HTR-8/SVneo (cell line): Measurements from ENCODE around the gene KIAA1217.

Experiments
- DNase-seq: peaks from one replicate; pipeline ENCODE4 v3.0.0; 2011; ENCODE audit warnings: low spot score, mixed read lengths; ENCODE audit not compliant: insufficient read length
- FAIRE-seq: peaks from 2 replicates; lab custom pipeline; 2011; peaks lifted over from hg19 to GRCh38; lab: Jason Lieb, UNC

KIAA1217 gene

GRCh38 chr10:24451325-24451820 is 242.4 kb downstream of the KIAA1217 start:
- FAIRE-seq (peak; percentile 33), DNase-seq (no peak)

- FAIRE-seq = no peak
These were observed 243.1 kb downstream of the KIAA1217 start for GRCh38 chr10:24452030-24452429.

GRCh38 chr10:24453404-24453830 is 244.5 kb downstream of the KIAA1217 start:
- DNase-seq = no peak

More at GRCh38 chr10:24452030-24452429, 243.1 kb downstream of the KIAA1217 start:
- DNase-seq = no peak

GRCh38 chr10:24453973-24454372 is 245.0 kb downstream of the KIAA1217 start:
- no peak for DNase-seq

More at GRCh38 chr10:24453404-24453830, 244.5 kb downstream of the KIAA1217 start:
- FAIRE-seq = no peak

GRCh38 chr10:24455447-24455846 is 246.5 kb downstream of the KIAA1217 start:
- no peak for FAIRE-seq
- no peak for DNase-seq

More at GRCh38 chr10:24453973-24454372, 245.0 kb downstream of the KIAA1217 start:
- FAIRE-seq = no peak

GRCh38 chr10:24456322-24456721 is 247.4 kb downstream of the KIAA1217 start:
- DNase-seq = no peak
- peak; percentile 48 for FAIRE-seq

GRCh38 chr10:24457661-24458318 is 248.9 kb downstream of the KIAA1217 start:
- no peak for DNase-seq
- FAIRE-seq = peak; percentile 42

GRCh38 chr10:24459836-24460235 is 250.9 kb downstream of the KIAA1217 start:
- DNase-seq (no peak), FAIRE-seq (no peak)

- FAIRE-seq = no peak
- no peak for DNase-seq
These were observed 253.4 kb downstream of the KIAA1217 start for GRCh38 chr10:24462291-24462813.

- FAIRE-seq (peak; percentile 9), DNase-seq (no peak)
These were observed 254.1 kb downstream of the KIAA1217 start for GRCh38 chr10:24462889-24463552.

- peak; percentile 98 for FAIRE-seq
- peak; percentile 86 for DNase-seq
These were observed 254.9 kb downstream of the KIAA1217 start for GRCh38 chr10:24463611-24464426.

GRCh38 chr10:24465124-24465874 is 256.4 kb downstream of the KIAA1217 start:
- no peak for DNase-seq
- peak; percentile 77 for FAIRE-seq

- FAIRE-seq = peak; percentile 95
- peak; percentile 84 for DNase-seq
These were observed 257.2 kb downstream of the KIAA1217 start for GRCh38 chr10:24465891-24466818.

GRCh38 chr10:24467136-24467535 is 258.2 kb downstream of the KIAA1217 start:
- DNase-seq (no peak), FAIRE-seq (peak; percentile 28)

GRCh38 chr10:24467605-24468004 is 258.7 kb downstream of the KIAA1217 start:
- DNase-seq (no peak), FAIRE-seq (no peak)

- FAIRE-seq (peak; percentile 9), DNase-seq (no peak)
These were observed 259.4 kb downstream of the KIAA1217 start for GRCh38 chr10:24468281-24468751.

GRCh38 chr10:24469993-24470392 is 261.1 kb downstream of the KIAA1217 start:
- FAIRE-seq (no peak), DNase-seq (no peak)

GRCh38 chr10:24475598-24475997 is 266.7 kb downstream of the KIAA1217 start:
- DNase-seq (no peak), FAIRE-seq (peak; percentile 4)
